Kidney epithelial cell (primary cell): ENCODE results near the gene ZCCHC14. TPM values are rescaled to one million over a fixed set of nuclear protein-coding genes. Genes with fewer than 3 reads are reported as not detected.
"Not testable (repeated sequence)": the region's sequence is repeated elsewhere in the genome, so short reads cannot be mapped to it uniquely, and the experiment has no call there.

Experiments
- DNase-seq: peaks from one replicate; pipeline ENCODE4 v3.0.0-alpha.2; 2010; ENCODE audit warnings: low read depth
- H3K27me3 ChIP-seq: 2 replicates; pipeline ENCODE4 v1.6.0; 2011; ENCODE audit warnings: low read length; ENCODE audit not compliant: control insufficient read depth, insufficient read depth
- H3K36me3 ChIP-seq: 2 replicates; pipeline ENCODE4 v1.5.1; 2011; ENCODE audit warnings: low read length; ENCODE audit not compliant: control insufficient read depth, insufficient read depth
- H3K4me3 ChIP-seq: 2 replicates; pipeline ENCODE4 v1.5.1; 2011; ENCODE audit warnings: low read depth, mild to moderate bottlenecking, control low read depth, low read length
- CTCF ChIP-seq: IDR thresholded peaks from 2 replicates; pipeline ENCODE4 v1.5.1; 2011; ENCODE audit warnings: mild to moderate bottlenecking, moderate library complexity, low read length, control low read depth, inconsistent platforms; ENCODE audit not compliant: insufficient read depth, poor library complexity, severe bottlenecking
- total RNA-seq: library from RNA; depleted of rRNA; stranded (reverse); fragments of >200 nt; gene quantifications from 2 replicates; pipeline ENCODE4 v1.2.3, GENCODE V29; 2015

Gene ZCCHC14
- total RNA-seq, 1 donor from 2014 or later: 34.6 TPM

GRCh38 chr16:87392821-87393679, 99.8 kb downstream of the ZCCHC14 start:
- no peaks in the 10 kb centered on the region for H3K27me3 ChIP-seq
- no peak for DNase-seq
- H3K4me3 ChIP-seq: peak overlapping the region; percentile 88
- peak; percentile 10 for TF ChIP-seq CTCF
- H3K36me3 ChIP-seq: no peaks in the 10 kb centered on the region

- H3K4me3 ChIP-seq: peak within 1 kb of the TSS; percentile 88
Measured at GRCh38 chr16:87391950-87392820, 100.6 kb downstream of the ZCCHC14 start, which contains the start of gene MAP1LC3B. MAP1LC3B (plus strand) TSS chr16:87392336; CDS start chr16:87392428, 92 bp downstream.

GRCh38 chr16:87391324-87391949, 101.4 kb downstream of the ZCCHC14 start:
- Histone ChIP-seq H3K36me3 (no peaks in the 10 kb centered on the region), H3K27me3 (no peaks in the 10 kb centered on the region), H3K4me3 (peak overlapping the region; percentile 76)
- no peak for TF ChIP-seq CTCF
- DNase-seq: no peak

More at GRCh38 chr16:87391950-87392820, 100.6 kb downstream of the ZCCHC14 start, which contains the start of gene MAP1LC3B:
- peak; percentile 55 for DNase-seq
- no peaks in the 10 kb centered on the region for H3K27me3 ChIP-seq
- TF ChIP-seq CTCF: no peak
- H3K36me3 ChIP-seq: no peaks in the 10 kb centered on the region

GRCh38 chr16:87390641-87391323, 102.0 kb downstream of the ZCCHC14 start:
- H3K27me3 ChIP-seq: no peaks in the 10 kb centered on the region
- no peaks in the 10 kb centered on the region for H3K36me3 ChIP-seq
- no peak for TF ChIP-seq CTCF
- H3K4me3 ChIP-seq: no peak overlapping the region
- DNase-seq: no peak

- H3K27me3 ChIP-seq, H3K36me3 ChIP-seq, DNase-seq, H3K4me3 ChIP-seq: not testable (repeated sequence)
Measured at GRCh38 chr16:87389914-87390313, 102.9 kb downstream of the ZCCHC14 start.
